Embryonic facial prominence (tissue), 1 donor: ENCODE results near the gene PHKG2.

ENCODE experiments used
- DNase-seq: peaks from one replicate; pipeline ENCODE4 v3.0.0-alpha.2; 2016; ENCODE audit errors: extremely low spot score

PHKG2 gene

GRCh38 chr16:30728321-30728720, 19.9 kb upstream of the PHKG2 start:
- no peak for DNase-seq

GRCh38 chr16:30728899-30729672, 19.1 kb upstream of the PHKG2 start:
- DNase-seq, result no peak

GRCh38 chr16:30731411-30731810, 16.8 kb upstream of the PHKG2 start:
- no peak for DNase-seq

GRCh38 chr16:30736995-30737793, 11.0 kb upstream of the PHKG2 start:
- no peak for DNase-seq

GRCh38 chr16:30737794-30738648, 10.2 kb upstream of the PHKG2 start:
- DNase-seq, result no peak

- no peak for DNase-seq
These were observed 9.0 kb upstream of the PHKG2 start for GRCh38 chr16:30738984-30739951.

DNA sequence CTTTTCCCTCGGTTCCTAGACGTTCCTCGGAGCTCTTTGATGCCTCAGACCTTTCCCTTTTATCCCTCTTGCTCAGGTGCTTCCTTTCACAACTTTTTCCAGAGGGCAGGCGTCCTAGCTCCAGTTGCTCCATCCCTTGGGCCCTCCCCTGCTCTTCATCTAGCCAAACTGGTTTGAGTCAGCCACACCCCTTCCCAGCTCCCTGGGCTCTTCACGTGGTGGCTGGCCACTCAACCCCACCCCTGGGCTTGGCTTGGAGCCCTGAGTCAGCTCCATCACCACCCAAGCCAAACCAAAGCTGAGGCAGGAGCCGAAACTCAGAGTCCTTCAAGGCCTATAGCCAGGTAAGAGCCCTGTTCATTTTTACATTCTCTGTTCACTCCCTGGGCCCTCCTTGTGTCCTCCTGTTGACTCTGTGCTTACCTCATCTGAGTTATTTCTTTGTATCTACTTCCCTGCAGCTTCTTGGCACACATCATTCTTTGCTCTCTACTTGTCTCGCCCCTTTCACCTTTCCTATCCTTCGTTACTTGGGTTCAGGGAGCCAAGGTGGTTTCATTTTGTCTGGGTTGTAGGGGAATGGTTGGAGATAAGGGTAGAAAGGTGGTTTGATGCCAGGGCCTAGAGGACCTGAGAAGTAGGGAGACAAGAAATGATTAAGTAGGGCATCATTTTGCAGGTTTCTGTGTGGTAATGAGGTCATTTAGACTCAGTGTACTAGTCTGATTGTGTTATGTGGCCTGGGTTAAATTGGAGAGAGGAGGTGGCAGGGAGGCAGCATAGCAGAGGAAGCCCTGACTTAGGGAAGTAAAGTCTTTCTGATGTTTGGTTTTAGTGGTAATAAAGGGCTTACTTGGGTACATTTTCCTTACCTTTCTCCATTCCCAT, 7.6 kb upstream of the PHKG2 start:
- DNase-seq, result no peak

GRCh38 chr16:30741461-30741914, 6.7 kb upstream of the PHKG2 start:
- no peak for DNase-seq

DNA sequence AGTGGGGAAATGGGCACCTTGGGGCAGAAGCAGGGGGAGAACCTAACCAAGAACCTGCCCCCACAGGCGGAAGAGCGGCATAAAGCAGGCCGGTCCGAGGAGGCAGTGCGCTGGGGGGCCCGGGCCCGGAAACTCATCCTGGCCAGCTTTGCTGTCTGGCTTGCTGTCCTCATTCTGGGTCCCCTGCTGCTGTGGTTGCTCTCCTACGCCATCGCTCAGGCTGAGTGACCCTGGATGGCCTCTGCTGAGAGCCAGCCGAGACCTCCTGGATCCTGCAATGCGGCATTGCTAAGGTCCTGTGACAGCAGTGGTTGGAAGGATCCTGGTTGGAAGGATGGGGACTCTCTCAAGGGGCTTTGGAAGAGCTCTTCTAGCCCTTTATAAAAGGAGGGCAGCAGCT, 4.5 kb upstream of the PHKG2 start:
- DNase-seq, result no peak

- no peak for DNase-seq
These were observed 4.0 kb upstream of the PHKG2 start for GRCh38 chr16:30744183-30744582.

- DNase-seq, result no peak
These were observed 3.1 kb upstream of the PHKG2 start for GRCh38 chr16:30745082-30745481.

DNA sequence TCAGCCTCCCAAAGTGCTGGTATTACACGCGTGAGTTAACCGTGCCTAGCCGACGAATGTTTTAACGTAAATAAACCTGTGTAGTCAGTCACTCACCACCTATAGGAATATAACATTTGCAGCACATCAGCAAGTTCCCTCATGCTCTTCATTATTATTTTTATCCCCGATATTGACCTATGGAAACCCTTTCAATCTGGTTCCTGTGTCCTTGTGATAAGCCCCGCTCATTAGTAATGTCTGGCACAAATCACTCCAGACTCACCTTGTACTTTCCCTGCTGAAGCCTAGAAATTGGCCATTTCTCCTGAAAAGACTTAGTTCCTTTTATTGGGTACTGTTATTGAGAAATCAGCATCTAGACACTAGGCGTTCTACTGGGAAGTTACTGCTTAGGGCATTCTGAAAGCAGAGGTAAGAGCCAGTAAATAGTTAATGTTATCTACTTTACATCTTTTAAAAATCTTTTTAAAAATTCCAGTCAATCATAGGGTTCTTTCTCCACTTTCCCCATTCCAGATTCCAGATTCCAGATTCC, 1.5 kb upstream of the PHKG2 start:
- no peak for DNase-seq

GRCh38 chr16:30747331-30747730, 894 bp upstream of the PHKG2 start:
- no peak for DNase-seq

- no peak for DNase-seq
These were observed 615 bp downstream of the PHKG2 start for GRCh38 chr16:30748634-30749445.

DNA sequence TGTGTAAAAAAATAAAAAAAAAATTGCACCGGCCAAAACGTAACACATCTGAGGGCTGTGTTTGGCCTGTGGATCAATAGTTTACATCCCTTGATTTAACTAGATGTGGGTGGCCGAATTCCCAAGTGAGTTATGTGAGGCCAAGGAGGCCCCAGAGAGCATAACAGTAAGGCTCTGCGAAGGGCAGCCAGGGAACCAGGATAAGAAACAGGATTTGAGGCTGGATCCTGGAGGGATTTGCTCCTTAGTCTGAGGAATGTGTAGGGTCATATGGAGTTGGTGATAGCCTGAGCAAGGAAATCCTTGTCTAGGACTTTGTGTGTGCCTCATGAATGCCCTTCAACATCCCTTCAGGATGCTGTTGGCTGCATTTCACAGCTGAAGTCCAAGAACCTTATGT, 2.0 kb downstream of the PHKG2 start:
- DNase-seq, result no peak

DNA sequence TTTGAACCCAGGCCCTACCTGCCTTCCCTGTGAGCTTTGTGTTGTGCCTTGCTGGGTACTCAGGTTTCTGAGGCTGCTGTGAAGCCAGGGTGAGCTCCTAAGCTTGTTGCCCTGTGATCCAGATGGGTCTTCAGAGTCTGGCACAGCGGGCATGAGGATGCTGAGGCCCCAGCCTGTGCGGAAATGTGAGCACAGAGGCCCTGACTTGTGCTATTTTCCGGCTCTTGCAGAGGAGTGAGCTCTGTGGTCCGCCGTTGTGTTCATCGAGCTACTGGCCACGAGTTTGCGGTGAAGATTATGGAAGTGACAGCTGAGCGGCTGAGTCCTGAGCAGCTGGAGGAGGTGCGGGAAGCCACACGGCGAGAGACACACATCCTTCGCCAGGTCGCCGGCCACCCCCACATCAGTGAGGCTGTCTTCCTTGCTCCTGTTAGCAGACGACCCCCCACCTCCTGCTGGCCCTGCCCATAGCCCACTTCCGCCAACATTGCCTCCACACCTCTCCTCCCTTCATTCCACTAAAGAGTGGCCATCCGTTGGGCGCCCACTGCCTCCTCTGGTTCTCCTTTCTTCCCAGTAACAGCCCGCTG, 2.7 kb downstream of the PHKG2 start:
- no peak for DNase-seq

GRCh38 chr16:30753596-30753995, 5.4 kb downstream of the PHKG2 start:
- DNase-seq, result no peak
